GM15510 (cell line): ENCODE data around the gene MSTN.

Experiments used
- POLR2A ChIP-seq: IDR thresholded peaks from 3 replicates; pipeline ENCODE4 v1.6.1; 2011; ENCODE audit warnings: borderline replicate concordance; ENCODE audit not compliant: insufficient read length; ENCODE audit errors: extremely low read depth

Gene MSTN

GRCh38 chr2:190036071-190036470 lies 26.5 kb downstream of the MSTN start:
- no peak for TF ChIP-seq POLR2A

GRCh38 chr2:190031969-190032618 lies 30.4 kb downstream of the MSTN start:
- no peak for TF ChIP-seq POLR2A

GRCh38 chr2:190023860-190024259 lies 38.7 kb downstream of the MSTN start:
- TF ChIP-seq POLR2A: no peak

- TF ChIP-seq POLR2A: no peak
Measured at GRCh38 chr2:190020720-190021119, 41.8 kb downstream of the MSTN start.

- no peak for TF ChIP-seq POLR2A
Measured at GRCh38 chr2:190017837-190018236, 44.7 kb downstream of the MSTN start.
